Coronary artery (tissue), 2 donors: ENCODE measurements around the gene ZNF775.

Source experiments
- DNase-seq: peaks from one replicate; pipeline ENCODE4 v3.0.0-alpha.2; 2017; ENCODE audit warnings: low spot score
- H3K27ac ChIP-seq, 2 donors: fragments of 200-600 bp; sonication (generic); one replicate each; pipeline ENCODE4 v1.5.1; 2016 to 2019
- H3K4me3 ChIP-seq: fragments of 200-600 bp; sonication (generic); 2 replicates; pipeline ENCODE4 v1.5.1; 2016; ENCODE audit warnings: mild to moderate bottlenecking, moderate library complexity
- CTCF ChIP-seq: fragments of 200-600 bp; sonication (generic); IDR thresholded peaks from one replicate; pipeline ENCODE4 v1.5.1; 2019; ENCODE audit warnings: antibody characterized with exemption

ZNF775 gene

GRCh38 chr7:150345012-150345411, 34.1 kb upstream of the ZNF775 start:
- TF ChIP-seq CTCF: no peak
- Histone ChIP-seq H3K27ac (no peak overlapping the region), H3K4me3 (no peak overlapping the region)
- DNase-seq: no peak

GRCh38 chr7:150346922-150347321, 32.2 kb upstream of the ZNF775 start:
- TF ChIP-seq CTCF: no peak
- H3K27ac ChIP-seq: no peak overlapping the region
- H3K4me3 ChIP-seq: no peak overlapping the region
- DNase-seq: no peak

- no peak overlapping the region for H3K27ac ChIP-seq
- H3K4me3 ChIP-seq: no peak overlapping the region
- TF ChIP-seq CTCF: no peak
- no peak for DNase-seq
These were observed 27.4 kb upstream of the ZNF775 start for GRCh38 chr7:150351587-150352194.

- H3K27ac ChIP-seq: no peak overlapping the region
- no peak overlapping the region for H3K4me3 ChIP-seq
These were observed 23.5 kb upstream of the ZNF775 start for GRCh38 chr7:150355666-150356059.

GRCh38 chr7:150356265-150356897, 22.7 kb upstream of the ZNF775 start:
- peak; percentile 36 for TF ChIP-seq CTCF
- Histone ChIP-seq H3K4me3 (no peak overlapping the region), H3K27ac (no peak overlapping the region)
- no peak for DNase-seq

More at GRCh38 chr7:150355666-150356059, 23.5 kb upstream of the ZNF775 start:
- no peak for DNase-seq
- no peak for TF ChIP-seq CTCF

GRCh38 chr7:150357270-150357669, 21.9 kb upstream of the ZNF775 start:
- no peak for TF ChIP-seq CTCF
- Histone ChIP-seq H3K27ac (no peak overlapping the region), H3K4me3 (no peak overlapping the region)
- no peak for DNase-seq

GRCh38 chr7:150357771-150358427, 21.2 kb upstream of the ZNF775 start:
- no peak for TF ChIP-seq CTCF
- DNase-seq: no peak
- no peak overlapping the region for H3K27ac ChIP-seq
- no peak overlapping the region for H3K4me3 ChIP-seq
